Activated T-cell treated with anti-CD3 and anti-CD28 coated beads, Interleukin-2, amount 50 U/mL, for 48 hours (primary cell): ENCODE data around the gene C2CD2L.
"Not testable (repeated sequence)": the region's sequence is repeated elsewhere in the genome, so short reads cannot be mapped to it uniquely, and the experiment has no call there.

Source experiments
- DNase-seq, 2 experiments: peaks; one replicate each; pipeline ENCODE4 v3.0.0-alpha.2; 2020

The C2CD2L gene

GRCh38 chr11:119153049-119153818 is 46.1 kb downstream of the C2CD2L start:
- no peak for DNase-seq

- no peak for DNase-seq
These were observed 47.0 kb downstream of the C2CD2L start for GRCh38 chr11:119154178-119154577.

GRCh38 chr11:119155733-119156492 is 48.8 kb downstream of the C2CD2L start:
- DNase-seq = no peak

GRCh38 chr11:119156496-119156895 is 49.4 kb downstream of the C2CD2L start:
- DNase-seq = no peak

GRCh38 chr11:119157063-119157462 is 49.9 kb downstream of the C2CD2L start:
- DNase-seq = no peak

- DNase-seq = no peak
These were observed 51.3 kb downstream of the C2CD2L start for GRCh38 chr11:119158467-119158866.

- no peak for DNase-seq
These were observed 53.0 kb downstream of the C2CD2L start for GRCh38 chr11:119160151-119160550.

GRCh38 chr11:119161871-119162270 is 54.7 kb downstream of the C2CD2L start:
- DNase-seq = no peak

- no peak for DNase-seq
These were observed 59.4 kb downstream of the C2CD2L start for GRCh38 chr11:119166368-119167076.

- not testable (repeated sequence) for DNase-seq
These were observed 59.9 kb downstream of the C2CD2L start for GRCh38 chr11:119167077-119167458.

GRCh38 chr11:119167933-119168332 is 60.8 kb downstream of the C2CD2L start:
- DNase-seq = no peak
